ENCODE data around the gene LCP1.
"Not testable (repeated sequence)": the region's sequence is repeated elsewhere in the genome, so short reads cannot be mapped to it uniquely, and the experiment has no call there.

LCP1 gene

GRCh38 chr13:46181377-46181839 lies 569 bp downstream of the LCP1 start:
- DNase-seq: no peak

- DNase-seq: no peak
Observed at GRCh38 chr13:46179969-46180763, 1.8 kb downstream of the LCP1 start.

DNA sequence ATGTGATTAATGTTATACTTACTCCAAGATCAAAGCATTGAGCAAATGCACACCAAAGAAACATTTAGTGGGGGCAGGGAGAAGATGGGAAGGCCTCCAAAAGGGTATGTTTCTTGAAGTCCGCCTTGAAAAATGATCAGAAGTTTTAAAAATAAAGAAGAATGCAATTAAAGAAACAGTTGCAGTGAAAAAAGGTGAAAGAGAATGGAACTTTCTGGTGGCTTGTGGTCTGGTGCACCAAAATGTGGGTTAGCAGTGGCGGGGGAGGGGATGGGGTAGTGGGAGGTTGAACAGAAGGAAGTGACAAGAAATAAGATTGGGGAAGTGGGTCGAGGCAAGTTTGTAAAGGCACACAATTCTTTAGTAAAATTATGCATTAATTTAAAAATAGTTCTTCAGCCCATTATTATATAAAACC lies 2.5 kb downstream of the LCP1 start:
- peak; percentile 59 to 65 for DNase-seq

DNA sequence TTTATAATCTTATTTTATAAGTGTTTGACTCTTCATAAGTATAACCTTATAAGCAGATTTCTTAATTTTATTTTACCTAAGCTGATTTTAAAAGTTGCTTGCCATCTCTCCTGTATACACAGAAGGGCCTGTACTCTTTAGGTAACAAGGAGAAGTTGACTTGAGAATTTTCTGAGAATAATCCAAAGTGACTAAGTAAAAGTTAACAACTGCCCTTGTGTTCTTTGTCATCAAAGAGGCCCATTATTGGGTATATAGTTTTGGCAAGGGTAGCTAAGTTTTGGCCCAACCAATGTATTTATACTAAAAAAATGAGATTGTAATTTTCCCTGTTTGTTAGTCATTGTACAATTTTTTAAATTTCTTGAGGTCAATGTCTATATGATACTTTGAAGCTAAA lies 3.2 kb downstream of the LCP1 start:
- no peak for DNase-seq

GRCh38 chr13:46178143-46178542 lies 3.8 kb downstream of the LCP1 start:
- DNase-seq: no peak

DNA sequence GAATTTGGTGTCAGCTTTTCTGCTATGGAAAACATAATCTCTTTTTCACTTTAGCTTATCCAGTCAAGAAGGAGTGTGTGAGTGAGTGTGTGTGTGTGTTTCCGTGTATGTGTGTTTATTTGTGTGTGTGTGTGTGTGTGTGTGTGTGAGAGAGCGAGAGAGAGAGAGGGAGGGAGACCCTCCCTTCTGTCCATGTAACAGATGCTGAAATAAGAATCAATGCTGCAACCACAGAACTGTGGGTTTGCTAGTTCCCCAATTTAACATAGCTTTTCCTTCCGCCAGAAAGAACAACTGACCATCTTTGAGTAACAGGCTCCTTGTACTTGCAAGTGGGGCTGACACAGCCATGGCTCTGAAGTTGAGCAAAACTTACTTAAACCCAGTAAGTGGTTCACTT lies 5.2 kb downstream of the LCP1 start:
- DNase-seq: no peak

GRCh38 chr13:46173656-46174055 lies 8.3 kb downstream of the LCP1 start:
- DNase-seq: no peak

GRCh38 chr13:46172531-46172991 lies 9.4 kb downstream of the LCP1 start:
- DNase-seq: no peak

- no peak for DNase-seq
Observed at GRCh38 chr13:46171739-46172138, 10.2 kb downstream of the LCP1 start.

GRCh38 chr13:46171217-46171616 lies 10.8 kb downstream of the LCP1 start:
- DNase-seq: no peak

GRCh38 chr13:46170687-46171086 lies 11.3 kb downstream of the LCP1 start:
- no peak for DNase-seq

DNA sequence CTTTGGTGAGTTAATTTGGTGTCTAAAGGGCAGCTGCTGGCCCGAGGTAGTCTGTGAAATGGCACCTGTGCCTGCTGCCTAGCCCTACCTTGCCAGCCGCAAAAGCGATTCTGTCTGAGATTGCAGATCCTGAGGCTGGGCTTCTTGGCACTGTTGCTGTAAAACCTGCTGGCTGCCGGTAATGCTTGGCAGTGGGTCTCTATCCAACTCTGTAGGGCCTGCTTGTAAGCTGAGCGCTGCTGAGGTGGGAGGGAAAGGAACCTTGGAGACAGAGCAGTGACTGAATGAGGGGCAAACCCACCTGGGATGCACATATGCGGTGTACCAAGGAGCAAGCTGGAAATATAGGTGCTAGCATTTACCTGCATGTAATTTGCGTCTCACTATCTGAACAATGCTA lies 11.7 kb downstream of the LCP1 start:
- DNase-seq: no peak

- no peak for DNase-seq
Observed at GRCh38 chr13:46169758-46170157, 12.2 kb downstream of the LCP1 start.

GRCh38 chr13:46168783-46169182 lies 13.2 kb downstream of the LCP1 start:
- no peak for DNase-seq

DNA sequence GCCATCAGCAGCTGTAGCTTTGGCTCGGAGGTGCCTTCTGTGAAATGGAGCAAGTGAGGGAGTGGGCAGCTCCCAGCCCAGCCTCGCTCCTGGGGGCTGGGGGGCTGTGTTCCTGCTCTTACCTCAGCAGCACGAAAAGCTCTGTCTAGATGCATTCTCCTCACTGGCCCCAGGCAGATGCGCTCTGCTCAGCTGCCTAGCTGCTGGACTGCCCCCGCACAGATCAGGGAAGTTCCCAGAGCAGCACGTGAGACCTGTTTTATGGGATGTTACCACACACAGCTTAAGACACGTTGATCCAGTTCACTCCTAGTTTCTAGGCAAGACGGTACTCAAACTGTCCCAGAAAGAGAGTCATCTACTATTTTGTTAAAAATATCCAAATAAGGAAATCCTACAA lies 13.6 kb downstream of the LCP1 start:
- no peak for DNase-seq

- no peak for DNase-seq
Observed at GRCh38 chr13:46166947-46167610, 14.9 kb downstream of the LCP1 start.

GRCh38 chr13:46166224-46166584 lies 15.8 kb downstream of the LCP1 start:
- DNase-seq: no peak

GRCh38 chr13:46165485-46166223 lies 16.3 kb downstream of the LCP1 start:
- no peak for DNase-seq

DNA sequence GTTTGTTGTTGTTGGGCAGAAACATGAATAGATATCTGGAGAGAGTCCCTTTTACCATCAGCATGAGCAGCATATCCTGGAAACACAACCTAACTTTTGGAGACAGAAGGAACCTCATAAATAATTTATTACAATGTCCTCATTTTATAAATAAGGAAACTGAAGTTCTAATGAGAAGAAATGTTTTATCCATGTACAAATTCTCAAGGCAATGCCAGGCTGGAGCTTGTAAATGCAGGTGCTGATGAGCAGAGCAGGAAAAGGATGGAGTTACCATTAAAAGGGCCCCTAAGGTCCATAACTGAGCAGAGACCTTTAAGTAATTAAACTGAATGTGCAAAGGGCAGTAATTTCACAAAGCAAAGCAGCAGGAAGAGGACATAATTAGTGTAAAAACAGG lies 17.3 kb downstream of the LCP1 start:
- DNase-seq: no peak

DNA sequence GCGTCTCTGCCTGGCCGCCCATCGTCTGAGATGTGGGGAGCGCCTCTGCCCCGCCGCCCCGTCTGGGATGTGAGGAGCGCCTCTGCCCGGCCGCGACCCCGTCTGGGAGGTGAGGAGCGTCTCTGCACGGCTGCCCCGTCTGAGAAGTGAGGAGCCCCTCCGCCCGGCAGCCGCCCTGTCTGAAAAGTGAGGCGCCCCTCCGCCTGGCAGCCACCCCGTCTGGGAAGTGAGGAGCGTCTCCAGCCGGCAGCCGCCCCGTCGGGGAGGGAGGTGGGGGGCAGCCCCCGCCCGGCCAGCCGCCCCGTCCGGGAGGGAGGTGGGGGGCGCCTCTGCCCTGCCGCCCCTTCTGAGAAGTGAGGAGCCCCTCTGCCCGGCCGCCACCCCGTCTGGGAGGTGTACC lies 19.2 kb downstream of the LCP1 start:
- DNase-seq: not testable (repeated sequence)

DNA sequence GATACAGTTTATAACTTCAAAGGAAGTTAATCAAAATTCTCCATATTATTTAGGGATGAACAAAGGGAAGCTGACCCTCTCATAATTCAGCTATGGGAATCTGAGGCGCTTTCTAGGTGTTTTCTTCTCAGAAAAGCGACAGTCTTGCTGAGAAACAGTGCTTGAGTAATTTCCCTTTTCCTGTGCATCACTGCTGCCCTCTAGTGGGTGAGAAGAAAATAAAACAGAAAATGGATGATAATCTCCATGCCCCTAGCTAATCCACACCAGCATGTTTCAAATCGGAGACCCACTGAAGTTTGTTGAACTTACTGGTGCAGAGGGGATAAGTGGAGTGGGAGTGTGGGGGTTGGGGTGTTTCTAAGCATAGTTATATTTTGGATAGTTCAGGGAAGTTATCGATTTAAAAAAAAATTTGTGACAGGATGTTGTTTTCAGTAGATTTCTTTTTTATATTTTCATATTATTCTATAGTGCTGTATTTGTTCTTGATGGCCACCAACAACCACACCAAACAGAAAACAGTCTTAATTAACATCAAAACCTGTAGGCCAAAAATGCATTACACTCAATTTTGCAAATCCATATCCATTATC lies 21.4 kb downstream of the LCP1 start:
- no peak for DNase-seq

DNA sequence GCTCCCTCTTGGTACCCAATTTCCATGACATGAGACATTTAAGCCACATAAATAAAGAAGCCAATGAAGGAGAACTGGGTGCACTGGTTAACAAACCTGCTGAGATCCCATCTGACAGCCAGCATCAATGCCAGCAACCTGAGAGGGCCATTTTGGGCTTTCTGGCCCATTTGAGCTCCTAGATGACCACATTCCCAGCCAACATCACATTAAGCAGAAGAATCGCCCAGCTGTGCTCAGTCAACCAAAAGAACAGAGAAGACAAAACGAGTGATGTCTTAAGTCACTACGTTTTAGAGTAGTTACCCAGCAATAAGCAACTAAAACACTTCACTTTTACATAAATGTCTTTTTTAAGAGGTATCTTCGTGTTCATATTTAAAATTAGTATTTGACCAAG lies 21.9 kb downstream of the LCP1 start:
- DNase-seq: no peak

DNA sequence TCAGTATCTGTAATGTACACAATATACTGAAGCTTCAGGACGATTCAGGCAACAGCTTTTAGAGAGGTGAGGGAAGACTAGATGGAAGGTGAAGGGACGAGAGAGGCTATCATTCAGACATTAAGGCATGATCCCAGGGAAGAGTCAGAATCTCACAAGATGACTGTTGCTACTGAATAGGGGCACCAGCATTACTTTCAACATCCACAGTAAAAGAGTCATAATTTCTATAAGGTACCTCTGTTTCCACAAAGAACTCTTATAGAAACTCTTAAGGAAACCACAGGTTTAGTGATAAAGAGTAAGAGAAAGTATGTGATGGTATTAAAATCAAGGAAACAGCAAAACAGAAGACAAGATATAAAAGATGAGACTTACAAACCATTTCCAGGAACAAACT lies 23.0 kb downstream of the LCP1 start:
- no peak for DNase-seq
